ENCODE results near the gene CDK14. TPM values are rescaled to one million over a fixed set of nuclear protein-coding genes. Genes with fewer than 3 reads are reported as not detected.
"Not testable (repeated sequence)": the region's sequence is repeated elsewhere in the genome, so short reads cannot be mapped to it uniquely, and the experiment has no call there.

The CDK14 gene
- total and polyA plus RNA-seq, 2 donors = 8.8 to 78.5 TPM

DNA sequence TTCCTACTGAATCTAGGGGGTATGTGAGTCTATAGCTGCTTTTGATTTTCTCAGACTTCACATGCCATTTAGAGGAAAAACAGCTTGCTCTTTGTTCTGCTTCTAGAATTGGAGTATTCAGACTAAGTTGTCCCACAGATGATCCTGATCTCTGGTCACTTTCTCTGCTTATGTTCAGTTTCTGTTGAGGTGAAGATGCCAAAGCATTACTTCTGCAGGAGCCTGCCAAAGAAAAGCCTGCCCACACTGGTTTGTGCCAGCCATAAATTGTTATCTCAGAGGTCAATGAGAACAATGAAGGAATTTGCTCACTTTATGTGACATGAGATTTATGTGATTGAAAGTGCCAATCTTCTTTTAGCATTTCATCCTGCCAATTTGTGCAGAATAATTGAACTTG lies 163.6 kb downstream of the CDK14 start:
- H3K27ac ChIP-seq (ENCODE audit: low read depth) = no peak overlapping the region

DNA sequence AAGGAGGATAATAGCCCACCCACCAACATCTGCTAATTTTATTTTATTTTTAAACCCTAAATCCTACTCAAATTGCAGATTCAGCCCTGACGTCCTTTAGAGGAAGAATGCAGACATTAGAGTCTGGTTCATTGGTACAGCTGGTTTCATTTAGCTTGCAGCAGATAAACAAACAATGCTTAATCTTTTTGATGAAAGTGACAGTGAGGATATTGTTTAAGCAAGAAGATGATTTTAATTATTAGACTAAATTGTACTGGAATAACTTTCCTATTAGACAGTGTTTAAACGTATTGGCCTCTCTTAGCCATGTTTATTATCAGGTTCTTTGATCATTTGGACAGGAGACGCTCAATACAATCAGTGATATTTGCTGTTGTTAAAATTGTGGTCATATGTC lies 164.8 kb downstream of the CDK14 start:
- WGBS = 73% methylated on average over 3 of the region's 3 CpGs
- no peak for DNase-seq (ENCODE audit: extremely low spot score)
- Histone ChIP-seq H3K4me3 (ENCODE audit: low read depth, low read length) (no peak overlapping the region), H3K36me3 (ENCODE audit: insufficient read depth) (no peaks in the 10 kb centered on the region), H3K27ac (ENCODE audit: low read depth) (no peak overlapping the region), H3K4me1 (ENCODE audit: insufficient read depth) (no peaks in the 10 kb centered on the region)

More for the DNA sequence above, 163.6 kb downstream of the CDK14 start:
- Histone ChIP-seq H3K36me3 (ENCODE audit: insufficient read depth) (no peaks in the 10 kb centered on the region), H3K4me3 (ENCODE audit: low read depth, low read length) (no peak overlapping the region), H3K4me1 (ENCODE audit: insufficient read depth) (no peaks in the 10 kb centered on the region)
- DNase-seq (ENCODE audit: extremely low spot score) = no peak

GRCh38 chr7:90761584-90761983 lies 165.5 kb downstream of the CDK14 start:
- no peaks in the 10 kb centered on the region for H3K4me1 ChIP-seq (ENCODE audit: insufficient read depth)
- DNase-seq (ENCODE audit: extremely low spot score) = no peak
- WGBS = 96% methylated on average over 1 of the region's 1 CpG
- H3K27ac ChIP-seq (ENCODE audit: low read depth) = no peak overlapping the region
- H3K36me3 ChIP-seq (ENCODE audit: insufficient read depth) = no peaks in the 10 kb centered on the region
- H3K4me3 ChIP-seq (ENCODE audit: low read depth, low read length) = no peak overlapping the region

DNA sequence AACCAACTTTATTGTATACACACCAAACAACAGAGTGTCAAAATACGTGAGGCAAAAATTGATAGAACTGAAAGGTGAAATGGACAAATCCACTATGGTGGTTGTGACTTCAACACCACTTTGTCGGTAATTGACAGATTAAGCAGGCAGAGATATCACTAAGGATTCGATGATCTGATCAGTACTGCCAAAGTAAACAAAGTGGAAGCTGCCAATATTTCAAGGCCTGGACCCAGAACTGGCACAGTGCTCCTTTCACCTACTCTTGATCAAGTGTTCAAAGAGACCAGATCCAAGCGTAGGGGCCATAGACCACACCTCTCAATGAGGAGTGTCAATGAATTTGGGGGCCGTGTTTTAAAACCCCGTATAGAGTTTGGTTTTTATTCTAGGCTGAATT lies 167.0 kb downstream of the CDK14 start:
- no peak overlapping the region for H3K27ac ChIP-seq (ENCODE audit: low read depth)
- no peaks in the 10 kb centered on the region for H3K4me1 ChIP-seq (ENCODE audit: insufficient read depth)
- H3K4me3 ChIP-seq (ENCODE audit: low read depth, low read length) = no peak overlapping the region
- WGBS = 86% methylated on average over 6 of the region's 6 CpGs
- no peak for DNase-seq (ENCODE audit: extremely low spot score)
- H3K36me3 ChIP-seq (ENCODE audit: insufficient read depth) = no peaks in the 10 kb centered on the region

- Histone ChIP-seq H3K27ac (ENCODE audit: low read depth) (no peak overlapping the region), H3K4me3 (ENCODE audit: low read depth, low read length) (no peak overlapping the region), H3K4me1 (ENCODE audit: insufficient read depth) (no peaks in the 10 kb centered on the region), H3K36me3 (ENCODE audit: insufficient read depth) (no peaks in the 10 kb centered on the region)
- 96% methylated on average over 2 of the region's 2 CpGs for WGBS
- no peak for DNase-seq (ENCODE audit: extremely low spot score)
Observed at GRCh38 chr7:90764848-90765570, 168.9 kb downstream of the CDK14 start.

DNA sequence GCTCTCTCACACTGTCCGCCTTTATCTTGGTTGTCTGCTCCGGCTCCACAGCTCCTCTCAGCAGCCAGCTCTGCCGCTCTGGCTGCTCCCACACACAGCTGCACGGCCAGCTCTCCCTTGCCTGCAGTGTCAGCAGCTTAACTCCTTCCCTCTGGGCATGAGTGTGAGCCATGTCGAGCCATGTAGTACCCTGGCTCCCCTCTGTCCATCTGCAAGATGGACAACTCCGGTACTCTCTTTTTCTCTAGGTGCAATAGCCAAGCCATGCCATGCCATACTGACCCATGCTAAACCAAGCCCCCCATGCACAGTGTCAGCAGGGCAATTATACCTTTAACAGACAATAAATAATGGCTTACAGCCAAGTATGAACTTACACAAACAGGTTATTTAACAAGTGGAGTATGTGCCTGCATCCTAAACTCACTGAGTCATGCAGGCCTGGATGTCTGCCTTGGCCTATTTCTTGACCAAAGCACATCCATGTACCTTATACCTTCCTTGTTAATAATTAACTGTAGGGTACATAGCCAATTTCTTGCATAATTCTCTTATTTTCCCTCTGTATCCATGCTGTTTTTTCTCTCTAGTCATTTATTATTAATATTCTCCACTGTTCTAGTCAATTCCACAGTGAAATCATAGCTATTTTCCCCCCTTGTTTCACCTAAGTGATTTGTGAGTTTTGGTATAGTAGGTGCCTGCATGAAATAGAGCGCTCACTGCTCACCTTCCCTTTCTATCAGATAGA lies 170.9 kb downstream of the CDK14 start:
- WGBS = 65% methylated on average over 7 of the region's 7 CpGs
- DNase-seq (ENCODE audit: extremely low spot score) = no peak
- no peaks in the 10 kb centered on the region for H3K4me1 ChIP-seq (ENCODE audit: insufficient read depth)
- no peak overlapping the region for H3K4me3 ChIP-seq (ENCODE audit: low read depth, low read length)
- no peaks in the 10 kb centered on the region for H3K36me3 ChIP-seq (ENCODE audit: insufficient read depth)
- no peak overlapping the region for H3K27ac ChIP-seq (ENCODE audit: low read depth)

DNA sequence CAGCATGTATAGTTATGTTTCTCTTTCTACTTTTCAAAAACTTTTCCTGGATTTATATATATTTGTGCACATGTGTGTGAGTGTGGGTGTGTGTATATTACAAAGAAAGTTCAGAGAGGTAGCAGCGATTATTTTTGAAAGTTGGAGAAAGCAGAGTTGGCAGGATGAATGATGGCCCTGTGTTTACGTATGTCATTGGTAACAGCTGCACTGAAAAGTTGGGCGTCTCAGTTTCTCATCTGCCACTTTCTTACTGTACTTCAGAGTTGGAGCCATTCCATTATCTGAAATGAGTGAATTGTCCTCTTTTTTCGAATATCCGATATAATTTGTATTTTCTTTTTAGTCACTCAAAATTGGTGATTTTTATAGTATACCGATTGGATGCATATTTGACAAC lies 172.2 kb downstream of the CDK14 start:
- 88% methylated on average over 6 of the region's 6 CpGs for WGBS
- H3K4me3 ChIP-seq (ENCODE audit: low read depth, low read length) = no peak overlapping the region
- H3K27ac ChIP-seq (ENCODE audit: low read depth) = no peak overlapping the region
- H3K4me1 ChIP-seq (ENCODE audit: insufficient read depth) = no peaks in the 10 kb centered on the region
- H3K36me3 ChIP-seq (ENCODE audit: insufficient read depth) = no peaks in the 10 kb centered on the region
- DNase-seq (ENCODE audit: extremely low spot score) = no peak

DNA sequence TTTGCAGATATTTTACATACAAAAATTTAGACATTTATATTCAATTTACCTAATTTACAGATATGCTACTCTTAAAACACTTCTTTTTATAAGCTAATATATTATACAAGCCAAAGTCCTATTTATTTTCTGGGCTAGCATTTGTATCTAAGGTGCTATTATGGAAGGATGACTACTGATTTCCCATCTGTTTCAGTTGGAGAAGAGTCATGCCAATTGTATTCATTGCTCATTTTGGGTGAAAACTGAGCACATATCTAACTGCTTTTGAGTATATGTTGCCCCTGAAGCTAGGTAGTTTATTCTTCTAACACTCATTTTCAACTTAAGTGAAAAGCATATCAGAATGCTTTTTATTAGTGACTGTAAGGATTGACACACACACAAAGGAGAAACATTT lies 172.9 kb downstream of the CDK14 start:
- Histone ChIP-seq H3K27ac (ENCODE audit: low read depth) (no peak overlapping the region), H3K4me1 (ENCODE audit: insufficient read depth) (no peaks in the 10 kb centered on the region), H3K36me3 (ENCODE audit: insufficient read depth) (no peaks in the 10 kb centered on the region), H3K4me3 (ENCODE audit: low read depth, low read length) (no peak overlapping the region)
- no peak for DNase-seq (ENCODE audit: extremely low spot score)

DNA sequence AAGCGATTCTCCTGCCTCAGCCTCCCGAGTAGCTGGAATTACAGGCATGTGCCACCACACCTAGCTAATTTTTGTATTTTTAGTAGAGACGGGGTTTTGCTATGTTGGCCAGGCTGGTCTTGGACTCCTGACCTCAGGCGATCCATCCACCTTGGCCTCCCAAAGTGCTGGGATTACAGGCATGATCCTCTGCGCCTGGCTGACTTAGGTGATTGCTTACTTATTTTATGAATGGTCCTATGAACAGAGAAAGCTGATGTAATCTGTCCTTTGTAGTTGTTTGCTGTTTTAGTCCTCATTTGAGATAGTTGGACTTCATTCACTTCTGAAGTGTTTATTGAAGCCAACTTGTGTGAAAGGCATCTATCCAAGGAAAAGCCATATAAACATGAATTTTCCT lies 173.4 kb downstream of the CDK14 start:
- WGBS = 80% methylated on average over 5 of the region's 5 CpGs
- not testable (repeated sequence) for H3K4me1 ChIP-seq (ENCODE audit: insufficient read depth)

DNA sequence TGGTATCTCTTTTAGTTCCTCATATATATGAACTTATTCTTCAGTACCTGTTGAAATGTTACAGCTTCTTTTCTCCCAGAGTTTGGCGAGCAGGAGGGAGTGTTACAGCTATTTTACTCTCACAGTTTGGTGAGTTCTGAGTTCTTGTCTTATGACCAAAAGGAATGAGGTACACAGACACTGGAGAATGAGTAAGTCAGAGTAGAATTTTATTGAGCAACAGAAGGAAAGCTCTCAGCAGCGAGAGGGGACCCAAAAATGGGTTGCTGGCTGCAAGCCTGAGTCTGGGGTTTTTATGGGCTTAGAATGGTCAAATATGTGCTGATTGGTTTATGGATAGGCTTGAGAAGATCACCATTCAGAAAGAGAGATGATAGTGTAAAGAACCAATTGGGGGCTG lies 175.2 kb downstream of the CDK14 start:
- WGBS = 82% methylated on average over 2 of the region's 2 CpGs
- no peak for DNase-seq (ENCODE audit: extremely low spot score)
- no peak overlapping the region for H3K4me3 ChIP-seq (ENCODE audit: low read depth, low read length)
- H3K36me3 ChIP-seq (ENCODE audit: insufficient read depth) = no peaks in the 10 kb centered on the region
- H3K27ac ChIP-seq (ENCODE audit: low read depth) = no peak overlapping the region
- no peaks in the 10 kb centered on the region for H3K4me1 ChIP-seq (ENCODE audit: insufficient read depth)

More for the DNA sequence above, 173.4 kb downstream of the CDK14 start:
- not testable (repeated sequence) for H3K27ac ChIP-seq (ENCODE audit: low read depth); H3K36me3 ChIP-seq (ENCODE audit: insufficient read depth); H3K4me3 ChIP-seq (ENCODE audit: low read depth, low read length); DNase-seq (ENCODE audit: extremely low spot score)

DNA sequence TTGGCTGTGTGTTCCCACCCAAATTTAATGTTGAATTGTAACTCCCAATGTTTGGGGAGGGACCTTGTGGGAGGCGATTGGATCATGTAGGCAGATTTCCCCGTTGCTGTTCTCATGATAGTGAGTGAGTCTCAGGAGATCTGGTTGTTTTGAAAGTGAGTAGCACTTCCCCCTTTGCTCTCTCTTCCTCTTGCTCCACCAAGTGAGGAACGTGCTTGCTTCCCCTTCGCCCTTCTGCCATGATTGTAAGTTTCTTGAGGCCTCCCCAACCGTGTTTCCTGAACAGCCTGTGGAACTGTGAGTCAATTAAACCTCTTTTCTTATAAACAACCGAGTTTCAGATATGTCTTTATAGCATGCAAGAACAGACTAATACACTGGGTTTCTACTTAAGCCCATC lies 176.3 kb downstream of the CDK14 start:
- Histone ChIP-seq H3K4me1 (ENCODE audit: insufficient read depth) (no peaks in the 10 kb centered on the region), H3K27ac (ENCODE audit: low read depth) (no peak overlapping the region), H3K4me3 (ENCODE audit: low read depth, low read length) (no peak overlapping the region), H3K36me3 (ENCODE audit: insufficient read depth) (no peaks in the 10 kb centered on the region)
- DNase-seq (ENCODE audit: extremely low spot score) = no peak
- WGBS = 83% methylated on average over 6 of the region's 6 CpGs

DNA sequence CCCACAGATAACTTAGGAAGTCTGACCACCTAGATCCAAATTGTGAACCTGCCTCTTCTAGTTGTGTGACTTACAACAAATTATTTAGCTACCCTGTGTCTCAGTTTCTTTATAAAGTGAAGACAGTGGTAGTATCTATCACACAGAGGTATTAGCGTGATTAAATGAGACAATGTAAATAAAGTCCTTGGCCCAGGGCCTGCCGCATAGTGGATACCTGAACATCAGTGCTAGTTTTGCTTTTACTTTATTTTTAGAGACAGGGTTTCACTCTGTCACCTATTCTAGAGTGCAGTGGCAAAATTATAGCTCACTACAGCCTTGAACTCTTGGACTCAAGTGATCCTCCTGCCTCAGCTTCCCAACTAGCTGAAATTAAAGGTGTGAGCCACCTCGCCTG lies 177.1 kb downstream of the CDK14 start:
- Histone ChIP-seq H3K27ac (ENCODE audit: low read depth) (no peak overlapping the region), H3K4me1 (ENCODE audit: insufficient read depth) (no peaks in the 10 kb centered on the region), H3K36me3 (ENCODE audit: insufficient read depth) (no peaks in the 10 kb centered on the region), H3K4me3 (ENCODE audit: low read depth, low read length) (no peak overlapping the region)
- DNase-seq (ENCODE audit: extremely low spot score) = no peak
- WGBS = 96% methylated on average over 3 of the region's 3 CpGs

DNA sequence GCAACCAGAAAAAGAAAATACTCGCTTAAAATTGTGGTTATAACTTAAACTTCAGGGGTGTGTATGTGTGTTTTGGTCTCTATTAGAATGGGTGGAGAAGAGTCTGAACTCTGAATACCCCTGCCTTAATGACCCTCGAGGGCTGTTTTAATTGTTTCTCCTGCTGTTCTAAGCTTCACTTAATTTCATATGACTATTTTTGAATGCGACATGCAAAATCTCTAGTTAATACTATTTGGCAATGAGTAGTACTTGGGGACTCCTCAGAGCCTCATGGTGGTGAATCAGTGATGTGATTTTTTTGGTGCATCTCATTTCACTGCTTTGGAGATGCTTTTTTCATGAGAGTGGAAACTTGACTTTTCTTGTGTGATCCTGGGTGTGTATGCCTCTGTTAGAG lies 178.6 kb downstream of the CDK14 start:
- WGBS = 74% methylated on average over 3 of the region's 3 CpGs
- Histone ChIP-seq H3K4me1 (ENCODE audit: insufficient read depth) (no peaks in the 10 kb centered on the region), H3K36me3 (ENCODE audit: insufficient read depth) (no peaks in the 10 kb centered on the region), H3K4me3 (ENCODE audit: low read depth, low read length) (no peak overlapping the region), H3K27ac (ENCODE audit: low read depth) (no peak overlapping the region)
- no peak for DNase-seq (ENCODE audit: extremely low spot score)

GRCh38 chr7:90775383-90775965 lies 179.4 kb downstream of the CDK14 start:
- DNase-seq (ENCODE audit: extremely low spot score) = no peak
- 69% methylated on average over 1 of the region's 1 CpG for WGBS

More at GRCh38 chr7:90775383-90775965, 179.4 kb downstream of the CDK14 start:
- Histone ChIP-seq H3K36me3 (ENCODE audit: insufficient read depth) (no peaks in the 10 kb centered on the region), H3K27ac (ENCODE audit: low read depth) (no peak overlapping the region), H3K4me3 (ENCODE audit: low read depth, low read length) (no peak overlapping the region), H3K4me1 (ENCODE audit: insufficient read depth) (no peaks in the 10 kb centered on the region)
